HG03439 (cell line): ENCODE data around the gene TIE1.

ENCODE experiments used
- ATAC-seq: cut with Tn5 transposase; IDR thresholded peaks from one replicate; pipeline ENCODE4 v1.9.1; 2021; ENCODE audit warnings: mild to moderate bottlenecking, moderate library complexity; ENCODE audit not compliant: unreplicated experiment

TIE1 gene

DNA sequence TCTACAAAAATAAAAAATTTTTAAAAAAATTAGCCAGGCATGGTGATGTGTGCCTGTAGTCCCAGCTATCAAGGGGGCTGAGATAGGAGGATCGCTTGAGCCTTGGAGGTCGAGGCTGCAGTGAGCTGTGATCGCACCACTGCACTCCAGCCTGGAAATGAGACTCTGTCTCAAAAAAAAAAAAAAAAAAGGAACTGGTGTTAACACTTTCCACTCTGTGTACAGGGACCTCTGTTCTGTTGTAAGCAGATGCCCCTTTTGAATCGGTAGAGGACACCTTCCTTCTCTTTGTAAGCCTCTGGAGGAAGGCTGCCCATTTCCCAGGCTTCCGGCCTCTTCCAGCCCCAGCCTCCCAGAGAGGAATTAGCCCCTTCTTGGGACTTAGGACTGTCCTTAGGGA, 8.1 kb upstream of the TIE1 start:
- no peak for ATAC-seq

DNA sequence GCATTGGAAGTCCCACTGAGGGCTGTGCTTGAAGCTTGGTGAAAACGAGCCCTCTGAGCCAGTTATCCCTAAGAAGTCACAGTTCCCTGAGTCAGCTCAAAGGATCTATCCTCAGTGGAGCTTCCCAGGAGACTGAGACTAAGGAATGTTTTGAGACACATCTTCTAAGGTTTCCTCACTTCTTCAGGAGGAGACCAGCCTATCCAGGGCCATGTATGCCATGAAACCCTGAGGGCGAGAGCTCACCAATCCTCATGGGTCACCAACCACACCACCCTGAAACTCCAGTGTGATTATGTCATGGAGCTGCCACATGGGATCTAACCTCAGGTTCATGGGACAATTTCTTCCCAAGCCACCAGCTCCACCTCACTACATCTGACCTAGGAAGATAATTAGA, 7.6 kb upstream of the TIE1 start:
- no peak for ATAC-seq

DNA sequence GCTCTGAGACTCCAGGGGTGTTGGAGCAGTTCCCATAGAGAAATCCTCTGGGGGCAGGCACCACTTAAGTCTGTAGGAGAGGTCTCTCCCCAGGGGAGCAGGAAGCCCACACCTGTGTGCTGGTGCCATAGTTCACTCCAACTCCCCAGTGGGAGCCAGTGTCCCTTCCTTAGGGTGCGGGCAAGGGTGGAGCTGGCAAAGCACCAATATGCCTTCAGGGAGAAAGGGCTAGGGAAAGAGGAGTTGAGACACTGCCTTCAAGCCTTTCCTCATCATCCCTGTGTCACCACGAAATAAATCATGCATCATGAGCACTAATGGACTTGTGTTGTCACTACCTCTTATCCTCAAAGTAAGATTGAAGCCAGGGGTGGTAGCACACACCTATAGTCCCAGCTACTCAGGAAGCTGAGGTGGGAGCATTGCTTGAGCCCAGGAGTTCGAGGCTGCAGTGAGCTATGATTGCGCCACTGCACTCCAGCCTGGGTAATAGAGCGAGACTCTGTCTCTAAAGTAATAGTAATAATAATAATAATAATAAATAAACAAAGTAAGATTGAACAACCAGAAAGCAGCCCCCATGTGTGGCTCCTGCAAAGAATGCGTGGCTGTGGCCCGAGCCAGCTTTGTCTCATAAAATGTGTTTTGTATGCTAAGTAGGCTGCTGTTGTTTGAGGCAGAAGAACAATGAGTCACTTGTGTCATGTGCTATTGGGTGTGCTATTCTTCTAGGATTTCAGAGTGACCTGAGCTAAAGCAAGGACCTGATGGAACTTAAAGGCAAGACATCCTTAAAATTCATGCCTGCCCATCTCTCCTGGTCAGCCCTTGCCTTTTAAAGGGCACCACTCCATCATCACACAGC, 6.7 kb upstream of the TIE1 start:
- ATAC-seq: no peak

DNA sequence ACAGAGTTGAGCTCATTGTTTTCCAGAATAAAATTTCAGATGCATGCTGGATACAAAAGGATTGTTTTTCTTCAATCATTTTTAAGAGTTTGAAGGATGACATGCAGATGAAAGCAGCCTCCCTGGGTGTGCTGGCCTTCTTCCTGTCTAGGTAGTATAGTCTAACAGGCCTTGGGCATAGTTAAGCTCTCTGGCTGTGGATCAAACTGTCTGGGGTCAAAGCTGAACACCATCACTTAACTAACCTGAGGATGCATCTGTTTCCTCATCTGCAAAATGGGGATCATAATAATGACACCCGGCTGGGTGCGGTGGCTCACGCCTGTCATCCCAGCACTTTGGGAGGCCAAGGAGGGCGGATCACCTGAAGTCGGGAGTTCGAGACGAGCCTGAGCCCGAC, 6.0 kb upstream of the TIE1 start:
- ATAC-seq: no peak

DNA sequence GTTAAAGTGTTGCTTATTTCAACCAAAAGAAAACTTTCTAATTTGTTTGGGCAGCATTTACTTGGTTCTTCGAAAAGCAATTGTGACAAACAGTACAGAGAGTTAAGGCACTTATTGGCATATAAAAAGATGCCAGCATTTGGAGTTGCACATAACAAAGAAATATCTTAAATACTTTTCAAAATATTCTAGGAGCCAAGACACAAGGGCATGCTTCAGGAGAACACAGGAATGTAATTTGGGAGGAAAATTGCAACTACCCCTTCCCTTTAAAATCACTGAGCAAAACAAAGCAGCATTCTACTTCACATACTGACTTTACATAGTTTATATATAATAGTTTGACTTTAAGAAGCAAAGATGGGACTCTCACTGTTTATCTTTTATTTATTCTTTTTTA, 4.6 kb upstream of the TIE1 start:
- no peak for ATAC-seq

DNA sequence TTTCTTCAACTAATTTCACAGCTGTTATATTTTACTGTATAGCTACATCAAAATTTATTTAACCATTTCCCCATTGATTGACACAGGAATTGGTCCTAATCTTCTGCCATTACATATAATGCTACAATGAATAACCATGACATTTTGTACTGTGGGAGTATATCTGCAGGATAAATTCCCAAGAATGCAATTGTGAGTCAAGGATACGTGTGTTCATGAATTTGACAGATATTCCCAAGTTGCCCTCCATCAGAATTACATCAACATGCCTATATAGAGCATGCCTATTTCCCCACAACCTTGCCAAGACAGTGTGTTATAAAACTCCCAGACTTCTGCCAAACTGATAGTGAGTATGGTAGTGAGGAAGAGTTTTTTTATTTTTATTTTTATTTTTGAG, 2.7 kb upstream of the TIE1 start:
- ATAC-seq: no peak

DNA sequence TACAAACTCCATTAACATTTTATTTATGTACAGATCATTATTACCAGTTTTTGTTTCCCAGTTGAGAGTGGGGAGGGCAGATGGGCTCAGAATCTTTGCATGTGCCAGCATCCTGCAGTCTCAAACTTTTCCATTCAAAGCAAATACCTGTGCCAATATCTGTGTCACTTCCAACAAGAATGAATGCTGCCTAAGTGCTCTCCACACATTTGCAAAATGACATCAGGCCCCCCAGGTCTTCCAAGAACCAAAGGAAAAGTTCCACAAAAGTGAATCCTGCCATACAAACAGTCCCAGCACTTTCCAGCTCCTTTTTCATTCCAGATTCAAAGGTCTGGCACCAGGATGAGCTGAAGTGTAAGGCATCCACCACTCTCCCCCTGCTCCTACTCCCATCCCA, 1.7 kb upstream of the TIE1 start:
- no peak for ATAC-seq

DNA sequence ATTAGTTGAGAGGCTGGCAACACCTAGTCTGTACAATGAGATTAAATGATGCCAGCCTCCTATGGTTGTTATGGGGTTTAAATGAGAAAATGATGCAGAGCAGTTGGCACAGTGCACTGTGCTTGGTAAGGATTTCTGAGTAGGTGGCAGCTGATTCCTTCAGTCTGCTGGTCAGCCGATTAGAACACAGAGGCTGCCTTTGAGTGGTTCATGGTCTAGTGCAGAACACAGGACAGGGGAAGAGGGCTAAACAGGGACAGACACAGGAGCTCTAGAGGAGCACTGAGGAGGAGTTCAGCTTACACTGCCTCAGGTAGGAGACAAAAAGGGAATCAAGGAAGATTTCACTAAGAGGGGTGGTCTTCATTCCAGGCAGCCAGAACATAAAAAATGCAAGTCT, 1.4 kb downstream of the TIE1 start:
- ATAC-seq: no peak

DNA sequence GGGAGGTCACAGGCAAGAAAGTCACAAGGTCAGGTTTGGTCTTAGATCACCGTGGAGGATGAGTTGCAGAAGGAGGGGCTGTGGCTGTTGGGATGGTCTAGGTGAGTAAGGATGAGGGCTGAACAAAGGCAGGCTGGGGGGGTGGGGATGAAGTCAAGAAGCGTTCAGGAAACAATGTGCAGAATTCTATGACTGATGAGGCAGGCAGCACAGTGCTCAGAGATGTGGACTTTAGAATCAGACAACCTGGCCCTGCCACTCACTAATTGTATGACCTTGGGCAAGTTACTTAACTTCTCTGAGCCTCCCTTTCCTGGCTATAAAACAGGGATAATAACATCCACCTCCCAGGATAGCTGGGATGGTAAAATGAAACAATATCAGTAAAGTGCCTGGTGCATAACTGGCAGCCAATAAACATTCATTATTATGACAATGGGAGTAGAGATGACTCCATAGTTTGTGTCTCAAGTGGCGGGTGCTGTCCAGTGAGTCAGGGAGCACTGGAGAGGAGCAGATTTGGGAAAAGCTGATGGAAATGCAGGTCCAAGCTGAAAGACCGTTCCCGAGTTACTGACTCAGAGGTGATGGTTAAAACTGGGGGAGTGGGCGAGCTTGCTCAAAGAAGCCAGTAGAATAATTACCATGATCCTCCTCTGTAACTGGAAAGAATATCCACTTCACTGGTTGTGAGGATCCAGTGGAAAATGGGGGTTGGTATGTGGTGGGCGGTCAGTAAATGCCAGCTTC, 2.1 kb downstream of the TIE1 start:
- ATAC-seq: no peak

DNA sequence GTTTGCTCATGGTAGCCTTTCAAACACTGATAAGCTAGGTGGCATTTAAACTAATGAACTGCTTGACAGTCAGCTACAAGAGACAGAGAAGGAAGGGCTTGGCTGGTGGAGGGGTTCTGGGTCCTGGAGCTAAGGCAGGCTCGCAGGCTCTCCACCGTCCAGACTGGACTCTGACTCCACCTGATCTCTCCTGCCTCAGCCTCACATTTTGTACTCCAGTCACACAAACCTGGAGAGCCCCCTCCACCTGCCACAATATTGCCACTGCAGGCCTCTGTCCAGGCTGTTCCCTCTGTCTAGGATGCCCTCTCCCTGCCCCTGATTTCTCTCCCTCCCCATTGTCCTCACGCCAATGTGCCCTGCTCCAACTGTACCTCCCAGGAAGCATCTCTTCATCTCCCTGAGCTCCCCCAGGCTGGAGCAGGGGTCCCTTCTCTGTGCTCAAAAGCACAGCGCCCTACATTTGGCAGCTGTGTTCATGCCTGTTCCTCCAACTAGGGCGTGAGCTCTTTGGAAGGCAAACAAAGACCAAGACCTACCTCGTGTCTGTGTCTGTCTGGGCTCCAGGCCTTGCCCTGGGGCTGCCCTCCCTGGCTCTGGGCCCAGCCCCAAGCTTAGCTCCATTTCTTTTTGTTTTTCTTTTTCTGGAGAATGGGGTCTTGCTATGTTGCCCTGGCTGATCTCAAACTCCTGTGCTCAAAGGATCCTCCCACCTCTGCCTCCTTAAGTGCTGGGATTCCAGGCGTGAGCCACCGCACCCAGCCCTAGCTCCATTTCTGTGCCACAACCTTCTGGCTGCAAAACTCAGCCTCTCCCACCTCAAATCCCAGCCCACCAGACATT, 2.9 kb downstream of the TIE1 start:
- ATAC-seq: no peak

DNA sequence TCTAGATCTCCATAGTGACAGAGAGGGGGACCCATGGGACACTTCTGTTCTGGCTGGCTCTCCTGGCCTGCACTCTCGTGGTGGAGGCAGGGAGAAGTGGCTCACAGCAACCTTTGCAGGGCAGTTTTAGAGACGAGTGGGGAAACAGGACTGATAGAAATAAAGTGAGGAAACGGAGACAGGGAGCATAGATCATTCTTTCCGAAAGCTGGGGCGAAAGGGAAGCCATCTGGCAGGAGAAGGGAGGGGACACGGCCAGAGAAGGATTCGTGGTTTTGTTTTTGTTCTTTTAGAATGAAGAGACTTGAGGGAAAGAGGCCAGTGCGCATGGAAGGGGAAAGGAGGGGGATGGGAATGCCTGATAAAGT, 3.5 kb downstream of the TIE1 start:
- ATAC-seq: no peak

DNA sequence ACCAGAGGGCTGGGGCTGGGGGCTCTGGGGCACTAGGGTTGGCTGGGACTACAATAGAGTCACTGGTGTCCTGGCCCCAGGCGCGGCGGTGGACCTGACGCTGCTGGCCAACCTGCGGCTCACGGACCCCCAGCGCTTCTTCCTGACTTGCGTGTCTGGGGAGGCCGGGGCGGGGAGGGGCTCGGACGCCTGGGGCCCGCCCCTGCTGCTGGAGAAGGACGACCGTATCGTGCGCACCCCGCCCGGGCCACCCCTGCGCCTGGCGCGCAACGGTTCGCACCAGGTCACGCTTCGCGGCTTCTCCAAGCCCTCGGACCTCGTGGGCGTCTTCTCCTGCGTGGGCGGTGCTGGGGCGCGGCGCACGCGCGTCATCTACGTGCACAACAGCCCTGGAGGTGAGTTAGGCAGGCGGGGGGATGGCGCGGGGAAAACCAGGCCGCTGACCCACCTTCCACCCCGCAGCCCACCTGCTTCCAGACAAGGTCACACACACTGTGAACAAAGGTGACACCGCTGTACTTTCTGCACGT, 4.1 kb downstream of the TIE1 start:
- no peak for ATAC-seq

DNA sequence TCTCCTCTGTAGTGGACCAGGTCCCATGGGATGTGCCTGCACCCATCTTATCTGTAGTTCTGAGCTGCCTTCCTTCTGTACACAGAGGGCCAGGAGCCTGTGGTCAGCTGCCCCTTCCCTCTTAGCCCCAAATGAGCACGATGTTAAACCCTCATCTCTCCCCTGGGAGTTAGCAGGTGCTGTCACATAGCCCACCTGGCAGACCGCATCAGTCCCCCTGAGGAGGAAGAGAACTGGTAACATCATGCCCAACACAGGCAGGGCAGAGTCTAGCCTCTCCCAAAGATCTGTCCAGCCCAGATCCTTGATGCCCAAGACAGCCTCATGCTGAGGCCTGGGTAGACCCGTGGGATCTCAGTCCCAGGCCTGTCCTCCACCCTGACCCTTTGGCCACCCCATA, 4.7 kb downstream of the TIE1 start:
- ATAC-seq: no peak

DNA sequence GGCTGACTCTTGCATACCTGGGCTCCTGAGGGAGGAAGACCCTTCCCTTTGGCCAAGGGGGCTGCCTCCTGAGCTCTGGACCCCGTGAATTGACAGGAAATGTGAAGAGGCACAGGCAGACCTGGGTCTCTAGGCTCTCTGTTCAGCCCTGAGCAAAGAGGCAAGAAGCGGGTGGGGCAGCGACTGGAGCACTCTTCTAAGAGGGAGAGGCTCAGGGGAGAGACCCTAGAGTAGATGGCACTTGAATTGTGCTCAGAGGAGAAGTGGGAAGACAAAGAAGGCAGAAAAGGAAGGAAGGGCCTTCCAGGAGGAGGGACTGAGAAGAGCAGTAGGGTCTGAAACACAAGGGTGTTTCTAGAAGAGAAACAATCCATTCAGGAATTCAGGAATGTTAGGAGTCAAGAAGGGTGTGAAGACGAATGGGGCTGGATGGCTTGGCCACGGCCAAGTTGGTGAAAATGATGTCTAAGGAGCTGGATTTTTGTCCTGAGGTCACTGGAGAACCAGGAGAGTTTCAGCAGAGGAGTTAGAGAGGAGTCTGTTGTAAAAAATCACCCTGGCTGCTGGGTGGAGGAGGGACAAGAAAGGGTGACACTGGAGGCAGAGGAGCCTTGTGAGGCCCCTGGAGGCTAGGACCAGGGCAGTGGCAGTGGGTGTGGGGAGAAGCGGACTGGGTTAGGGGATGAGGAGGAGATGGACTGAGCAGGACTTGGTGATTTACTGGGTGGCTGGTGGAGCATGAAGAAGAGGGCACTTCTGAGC, 5.3 kb downstream of the TIE1 start:
- no peak for ATAC-seq

DNA sequence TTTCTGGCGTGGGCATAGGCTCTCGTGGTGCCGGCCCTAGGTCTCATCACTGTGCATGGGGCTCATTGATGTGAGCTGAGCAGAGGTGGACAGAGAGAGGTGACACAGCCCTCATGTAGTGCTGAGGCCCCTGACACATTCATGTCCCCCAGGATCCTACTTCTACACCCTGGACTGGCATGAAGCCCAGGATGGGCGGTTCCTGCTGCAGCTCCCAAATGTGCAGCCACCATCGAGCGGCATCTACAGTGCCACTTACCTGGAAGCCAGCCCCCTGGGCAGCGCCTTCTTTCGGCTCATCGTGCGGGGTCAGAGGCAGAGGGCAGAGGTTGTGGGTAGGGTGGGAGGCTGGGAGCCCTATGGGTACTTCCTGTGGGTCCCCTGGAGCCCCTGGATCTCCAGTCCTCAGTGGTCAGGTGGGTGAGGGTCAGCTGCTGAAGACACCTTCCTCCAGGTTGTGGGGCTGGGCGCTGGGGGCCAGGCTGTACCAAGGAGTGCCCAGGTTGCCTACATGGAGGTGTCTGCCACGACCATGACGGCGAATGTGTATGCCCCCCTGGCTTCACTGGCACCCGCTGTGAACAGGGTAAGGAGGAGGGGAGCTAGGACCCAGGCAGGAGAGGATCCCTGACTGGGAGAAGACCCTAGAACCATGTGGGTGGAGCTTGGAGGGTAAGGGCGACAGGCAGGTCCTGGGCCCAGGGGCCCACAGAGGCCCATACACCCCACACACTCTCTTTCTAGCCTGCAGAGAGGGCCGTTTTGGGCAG, 6.1 kb downstream of the TIE1 start:
- ATAC-seq: no peak

DNA sequence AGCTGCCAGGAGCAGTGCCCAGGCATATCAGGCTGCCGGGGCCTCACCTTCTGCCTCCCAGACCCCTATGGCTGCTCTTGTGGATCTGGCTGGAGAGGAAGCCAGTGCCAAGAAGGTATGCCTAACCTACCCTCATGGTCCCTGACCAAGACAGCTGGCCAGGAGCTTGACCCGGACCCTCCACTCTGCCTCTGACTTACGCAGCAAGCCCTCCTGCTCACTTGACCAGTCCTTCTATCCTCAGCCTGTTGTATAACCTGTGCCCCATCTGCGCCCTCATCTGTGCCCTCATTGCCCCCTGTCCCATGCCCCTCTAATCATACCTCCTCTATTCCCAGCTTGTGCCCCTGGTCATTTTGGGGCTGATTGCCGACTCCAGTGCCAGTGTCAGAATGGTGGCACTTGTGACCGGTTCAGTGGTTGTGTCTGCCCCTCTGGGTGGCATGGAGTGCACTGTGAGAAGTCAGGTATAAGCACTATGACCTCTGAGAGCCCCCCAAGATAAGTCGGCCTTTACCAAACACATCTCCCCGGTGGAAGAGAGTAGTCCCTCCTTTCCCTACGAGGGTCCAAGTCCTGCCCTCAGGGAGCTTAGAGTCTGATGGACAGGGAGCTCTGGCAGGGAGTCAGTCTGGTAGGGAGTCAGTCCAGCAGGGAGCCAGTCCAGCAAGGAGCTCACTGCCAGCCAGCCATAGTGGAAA, 6.8 kb downstream of the TIE1 start:
- no peak for ATAC-seq

DNA sequence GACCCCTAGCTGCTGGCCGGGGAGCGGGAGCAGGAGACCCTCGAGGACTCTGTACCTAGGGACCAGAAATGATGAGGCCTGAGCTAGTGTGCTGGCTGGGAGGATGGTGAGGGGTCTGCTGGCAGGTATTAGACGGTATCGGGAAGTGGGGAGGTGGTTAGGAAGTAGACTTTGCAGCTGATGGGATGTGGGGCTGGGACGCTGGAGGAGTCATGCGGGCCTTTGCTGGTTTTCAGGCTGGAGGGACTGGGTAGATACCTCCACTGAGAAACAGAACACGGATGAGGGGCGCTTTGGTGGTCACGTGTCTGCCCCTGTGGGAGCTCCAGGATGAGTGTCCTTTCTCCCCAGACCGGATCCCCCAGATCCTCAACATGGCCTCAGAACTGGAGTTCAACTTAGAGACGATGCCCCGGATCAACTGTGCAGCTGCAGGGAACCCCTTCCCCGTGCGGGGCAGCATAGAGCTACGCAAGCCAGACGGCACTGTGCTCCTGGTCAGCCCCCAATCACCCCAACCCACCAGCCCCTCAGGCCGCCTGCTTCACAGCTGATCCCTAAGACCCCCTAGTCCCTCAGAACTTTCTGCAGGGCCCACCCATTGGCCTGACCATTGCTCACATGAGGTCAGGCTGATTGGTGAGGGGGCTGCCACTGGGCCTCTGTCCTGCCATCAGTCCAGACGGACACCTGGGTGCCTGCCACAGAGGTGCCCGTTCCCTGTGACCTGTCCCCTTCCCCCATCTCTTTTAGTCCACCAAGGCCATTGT, 8.0 kb downstream of the TIE1 start:
- ATAC-seq: no peak

DNA sequence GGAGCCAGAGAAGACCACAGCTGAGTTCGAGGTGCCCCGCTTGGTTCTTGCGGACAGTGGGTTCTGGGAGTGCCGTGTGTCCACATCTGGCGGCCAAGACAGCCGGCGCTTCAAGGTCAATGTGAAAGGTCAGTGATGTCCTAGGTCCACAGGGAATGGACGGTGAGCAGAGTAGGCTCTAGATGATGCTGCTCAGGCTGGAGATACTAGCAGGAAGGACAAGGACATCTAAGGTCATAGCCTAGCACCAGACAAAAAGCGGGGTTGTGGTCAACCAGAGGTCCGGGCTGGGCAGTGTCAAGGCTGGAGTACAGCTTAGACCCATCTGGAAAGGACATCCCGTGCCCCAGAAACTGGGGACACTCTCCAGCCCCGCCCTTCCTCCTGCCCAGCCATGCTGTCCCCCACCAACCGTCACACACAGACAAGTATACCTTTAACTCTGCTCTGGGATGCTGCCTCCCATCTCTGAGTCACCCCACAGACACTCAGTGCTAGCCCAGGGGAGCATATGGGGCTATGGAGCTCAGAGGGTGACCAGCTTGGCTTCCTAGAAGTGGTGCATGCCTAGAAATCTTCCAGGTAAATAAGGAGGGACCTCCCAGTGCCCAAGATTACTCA, 8.7 kb downstream of the TIE1 start:
- ATAC-seq: no peak
